HepG2 (cell line): ENCODE measurements around the gene SRC. TPM values are rescaled to one million over a fixed set of nuclear protein-coding genes. Genes with fewer than 3 reads are reported as not detected.
A peak's percentile ranks its signal among the peaks of the same experiment; 100 is the strongest.

Source experiments
- AHR ChIP-seq: IDR thresholded peaks from 2 replicates; pipeline ENCODE4 v1.6.1; 2018; ENCODE audit warnings: missing genetic modification reagents, missing compliant biosample characterization
- CBX5 ChIP-seq: sonication (generic); formaldehyde crosslinking; IDR thresholded peaks from 2 replicates; pipeline ENCODE4 v1.4.0; 2020; ENCODE audit warnings: missing genetic modification reagents, borderline replicate concordance
- GLMP ChIP-seq: sonication (generic); formaldehyde crosslinking; IDR thresholded peaks from 2 replicates; pipeline ENCODE4 v1.9.0; 2021; ENCODE audit warnings: missing genetic modification reagents, mild to moderate bottlenecking, borderline replicate concordance
- HIC2 ChIP-seq: sonication (generic); formaldehyde crosslinking; IDR thresholded peaks from 2 replicates; pipeline ENCODE4 v1.9.0; 2022; ENCODE audit warnings: low read depth, missing genetic modification reagents
- MIER3 ChIP-seq: IDR thresholded peaks from 2 replicates; pipeline ENCODE4 v1.6.1; 2016; ENCODE audit warnings: missing compliant biosample characterization, borderline replicate concordance
- MIXL1 ChIP-seq: IDR thresholded peaks from 2 replicates; pipeline ENCODE4 v1.6.1; 2016
- NFE2L1 ChIP-seq: sonication (generic); formaldehyde crosslinking; IDR thresholded peaks from 2 replicates; pipeline ENCODE4 v1.4.0; 2020; ENCODE audit warnings: missing genetic modification reagents, mild to moderate bottlenecking, borderline replicate concordance
- NFIB ChIP-seq: sonication (generic); formaldehyde crosslinking; IDR thresholded peaks from 2 replicates; pipeline ENCODE4 v1.9.0; 2021; ENCODE audit warnings: missing genetic modification reagents, mild to moderate bottlenecking, borderline replicate concordance
- RAD51 ChIP-seq: fragments of 450-650 bp; IDR thresholded peaks from 2 replicates; pipeline ENCODE4 v1.6.1; 2016; ENCODE audit warnings: borderline replicate concordance
- SIX1 ChIP-seq: sonication (generic); formaldehyde crosslinking; IDR thresholded peaks from 2 replicates; pipeline ENCODE4 v1.4.0; 2020; ENCODE audit warnings: missing genetic modification reagents, borderline replicate concordance
- SMC3 ChIP-seq: IDR thresholded peaks from 2 replicates; pipeline ENCODE4 v1.6.1; 2011; ENCODE audit warnings: low read length, improper control_type of control experiment
- ZBTB8A ChIP-seq: sonication (generic); formaldehyde crosslinking; IDR thresholded peaks from 2 replicates; pipeline ENCODE4 v1.4.0; 2020; ENCODE audit warnings: mild to moderate bottlenecking, low read depth, missing genetic modification reagents, borderline replicate concordance
- ZNF558 ChIP-seq: sonication (generic); formaldehyde crosslinking; IDR thresholded peaks from 2 replicates; pipeline ENCODE4 v1.9.0; 2022; ENCODE audit warnings: mild to moderate bottlenecking, missing genetic modification reagents, borderline replicate concordance
- polyA plus RNA-seq, 8 experiments: library from polyadenylated mRNA; depleted of rRNA in 3 of 8; stranded (reverse) in 7 of 8; unstranded in 1 of 8; fragments of >200 nt; fragmentation: Illumina TruSeq in 4 of 8; extraction: Trizol in 4 of 8; gene quantifications; 2 replicates each; pipeline versions ENCODE4 v1.2.1 to v1.2.3, GENCODE V29; 2011 to 2016; ENCODE audit warnings: low read depth in 4 of 8, missing spikeins in 1 of 8, mixed read lengths in 1 of 8; ENCODE audit not compliant: insufficient read depth in 1 of 8
- total RNA-seq, 5 experiments: library from RNA; depleted of rRNA; stranded (reverse); fragments of >200 nt; fragmentation: Illumina TruSeq; extraction: Trizol; gene quantifications; 2 replicates each; pipeline ENCODE4 v1.2.3, GENCODE V29; 2016; ENCODE audit warnings: low read depth in 1 of 5
- TF ChIP-seq, protein P1 (sequence below): sonication (generic); formaldehyde crosslinking; IDR thresholded peaks from 2 replicates; pipeline ENCODE4 v1.8.1; 2023; ENCODE audit warnings: mild to moderate bottlenecking, inconsistent platforms, moderate library complexity, missing genetic modification reagents, borderline replicate concordance
- TF ChIP-seq, protein P2 (sequence below): sonication (generic); formaldehyde crosslinking; IDR thresholded peaks from 2 replicates; pipeline ENCODE4 v1.5.1; 2020; ENCODE audit warnings: mild to moderate bottlenecking, missing genetic modification reagents, borderline replicate concordance
- TF ChIP-seq, protein P3 (sequence below), 2 experiments: IDR thresholded peaks; 2 replicates each; pipeline ENCODE4 v1.6.1; 2011 to 2012; ENCODE audit warnings: low read length in 2 of 2, borderline replicate concordance in 1 of 2, low read depth in 1 of 2, mild to moderate bottlenecking in 1 of 2, moderate library complexity in 1 of 2

Gene SRC
- total and polyA plus RNA-seq, 2 of the 13 experiments (the other 11 are each of a cell fraction or from before 2014, with no cell fraction given), result 54.7 to 192 TPM

DNA sequence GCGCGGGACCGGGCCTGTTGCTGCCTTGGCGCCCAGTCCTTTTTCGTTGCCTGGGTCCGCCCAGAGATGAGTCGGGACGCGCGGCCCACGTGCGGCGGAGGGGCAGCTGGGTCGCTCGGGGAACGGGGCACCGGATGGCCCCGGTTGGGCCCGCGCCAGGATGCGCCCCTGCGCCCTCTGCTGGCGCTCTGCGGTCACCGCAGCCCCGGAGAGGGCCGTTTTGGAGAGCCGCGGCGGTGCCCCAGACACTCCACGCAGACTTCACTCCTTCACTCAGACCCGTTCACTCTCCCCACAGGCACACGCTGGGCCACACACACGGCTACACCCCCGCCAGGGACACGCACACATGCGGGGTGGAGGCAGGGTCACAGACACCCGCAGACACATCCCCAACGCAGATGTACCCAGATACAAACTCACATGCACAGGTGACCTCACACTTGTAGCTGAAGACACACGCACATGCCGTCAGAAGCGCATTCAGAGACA, 38.8 kb downstream of the SRC start (continued):
- TF ChIP-seq, protein P1, sequence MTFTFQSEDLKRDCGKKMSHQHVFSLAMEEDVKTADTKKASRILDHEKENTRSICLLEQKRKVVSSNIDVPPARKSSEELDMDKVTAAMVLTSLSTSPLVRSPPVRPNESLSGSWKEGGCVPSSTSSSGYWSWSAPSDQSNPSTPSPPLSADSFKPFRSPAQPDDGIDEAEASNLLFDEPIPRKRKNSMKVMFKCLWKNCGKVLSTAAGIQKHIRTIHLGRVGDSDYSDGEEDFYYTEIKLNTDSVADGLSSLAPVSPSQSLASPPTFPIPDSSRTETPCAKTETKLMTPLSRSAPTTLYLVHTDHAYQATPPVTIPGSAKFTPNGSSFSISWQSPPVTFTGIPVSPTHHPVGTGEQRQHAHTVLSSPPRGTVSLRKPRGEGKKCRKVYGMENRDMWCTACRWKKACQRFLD (CRISPR knock-in tag), result no peak
- TF ChIP-seq ZNF558 (CRISPR knock-in tag) (no peak), SIX1 (CRISPR knock-in tag) (no peak), CBX5 (CRISPR knock-in tag) (peak; percentile 47; the same call in 1 of the 2 replicates), SMC3 (peak; percentile 52), ZBTB8A (no peak), RAD51 (no peak), MIER3 (CRISPR knock-in tag) (no peak; the same call in 1 of the 2 replicates), GLMP (CRISPR knock-in tag) (no peak), HIC2 (CRISPR knock-in tag) (no peak), NFE2L1 (CRISPR knock-in tag) (no peak), AHR (CRISPR knock-in tag) (no peak), MIXL1 (0 out of 2 replicates have a peak, but pooled peaks have one; percentile 25), NFIB (CRISPR knock-in tag) (no peak; the same call in 1 of the 2 replicates)
- TF ChIP-seq, protein P2, sequence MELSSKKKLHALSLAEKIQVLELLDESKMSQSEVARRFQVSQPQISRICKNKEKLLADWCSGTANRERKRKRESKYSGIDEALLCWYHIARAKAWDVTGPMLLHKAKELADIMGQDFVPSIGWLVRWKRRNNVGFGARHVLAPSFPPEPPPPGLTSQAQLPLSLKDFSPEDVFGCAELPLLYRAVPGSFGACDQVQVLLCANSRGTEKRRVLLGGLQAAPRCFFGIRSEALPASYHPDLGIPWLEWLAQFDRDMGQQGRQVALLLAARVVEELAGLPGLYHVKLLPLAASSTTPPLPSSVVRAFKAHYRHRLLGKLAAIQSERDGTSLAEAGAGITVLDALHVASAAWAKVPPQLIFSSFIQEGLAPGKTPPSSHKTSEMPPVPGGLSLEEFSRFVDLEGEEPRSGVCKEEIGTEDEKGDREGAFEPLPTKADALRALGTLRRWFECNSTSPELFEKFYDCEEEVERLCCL (CRISPR knock-in tag), result no peak
- TF ChIP-seq, protein P3, sequence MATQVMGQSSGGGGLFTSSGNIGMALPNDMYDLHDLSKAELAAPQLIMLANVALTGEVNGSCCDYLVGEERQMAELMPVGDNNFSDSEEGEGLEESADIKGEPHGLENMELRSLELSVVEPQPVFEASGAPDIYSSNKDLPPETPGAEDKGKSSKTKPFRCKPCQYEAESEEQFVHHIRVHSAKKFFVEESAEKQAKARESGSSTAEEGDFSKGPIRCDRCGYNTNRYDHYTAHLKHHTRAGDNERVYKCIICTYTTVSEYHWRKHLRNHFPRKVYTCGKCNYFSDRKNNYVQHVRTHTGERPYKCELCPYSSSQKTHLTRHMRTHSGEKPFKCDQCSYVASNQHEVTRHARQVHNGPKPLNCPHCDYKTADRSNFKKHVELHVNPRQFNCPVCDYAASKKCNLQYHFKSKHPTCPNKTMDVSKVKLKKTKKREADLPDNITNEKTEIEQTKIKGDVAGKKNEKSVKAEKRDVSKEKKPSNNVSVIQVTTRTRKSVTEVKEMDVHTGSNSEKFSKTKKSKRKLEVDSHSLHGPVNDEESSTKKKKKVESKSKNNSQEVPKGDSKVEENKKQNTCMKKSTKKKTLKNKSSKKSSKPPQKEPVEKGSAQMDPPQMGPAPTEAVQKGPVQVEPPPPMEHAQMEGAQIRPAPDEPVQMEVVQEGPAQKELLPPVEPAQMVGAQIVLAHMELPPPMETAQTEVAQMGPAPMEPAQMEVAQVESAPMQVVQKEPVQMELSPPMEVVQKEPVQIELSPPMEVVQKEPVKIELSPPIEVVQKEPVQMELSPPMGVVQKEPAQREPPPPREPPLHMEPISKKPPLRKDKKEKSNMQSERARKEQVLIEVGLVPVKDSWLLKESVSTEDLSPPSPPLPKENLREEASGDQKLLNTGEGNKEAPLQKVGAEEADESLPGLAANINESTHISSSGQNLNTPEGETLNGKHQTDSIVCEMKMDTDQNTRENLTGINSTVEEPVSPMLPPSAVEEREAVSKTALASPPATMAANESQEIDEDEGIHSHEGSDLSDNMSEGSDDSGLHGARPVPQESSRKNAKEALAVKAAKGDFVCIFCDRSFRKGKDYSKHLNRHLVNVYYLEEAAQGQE (IDR thresholded peaks at IDR 0.05; ENCODE audit: borderline replicate concordance in 1 of 2, low read depth in 1 of 2, low read length in 2 of 2), result no peak
